Myocyte (in vitro differentiated cells): ENCODE results near the gene DRD1. TPM values are rescaled to one million over a fixed set of nuclear protein-coding genes. Genes with fewer than 3 reads are reported as not detected.
"Not testable (repeated sequence)": the region's sequence is repeated elsewhere in the genome, so short reads cannot be mapped to it uniquely, and the experiment has no call there.

Experiments
- DNase-seq: peaks from one replicate; pipeline ENCODE4 v3.0.0-alpha.2; 2012; ENCODE audit warnings: low read depth
- total RNA-seq: library from RNA; depleted of rRNA; stranded (reverse); fragments of >200 nt; gene quantifications from 2 replicates; pipeline ENCODE4 v1.2.3, GENCODE V29; 2014

DRD1 gene
- total RNA-seq, 1 donor from 2014 or later = not detected

DNA sequence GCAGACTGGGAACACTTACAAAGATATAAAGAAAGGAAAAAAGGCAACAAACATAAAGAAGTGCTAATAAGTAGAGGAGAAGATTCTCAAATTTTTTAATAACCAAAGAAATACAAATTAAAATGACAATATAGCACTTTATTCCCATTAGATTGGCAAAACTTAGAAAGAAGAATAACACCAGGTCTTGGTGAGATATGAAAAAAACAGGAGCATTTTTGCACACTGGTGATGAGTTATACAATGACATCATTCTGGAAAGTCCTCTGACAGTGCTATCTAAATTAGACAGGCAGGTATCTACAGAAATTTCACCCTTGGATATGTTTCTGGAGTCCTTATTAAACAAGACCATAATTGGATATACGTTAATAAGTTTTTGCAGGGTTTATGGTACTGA, 24.9 kb upstream of the DRD1 start:
- no peak for DNase-seq

DNA sequence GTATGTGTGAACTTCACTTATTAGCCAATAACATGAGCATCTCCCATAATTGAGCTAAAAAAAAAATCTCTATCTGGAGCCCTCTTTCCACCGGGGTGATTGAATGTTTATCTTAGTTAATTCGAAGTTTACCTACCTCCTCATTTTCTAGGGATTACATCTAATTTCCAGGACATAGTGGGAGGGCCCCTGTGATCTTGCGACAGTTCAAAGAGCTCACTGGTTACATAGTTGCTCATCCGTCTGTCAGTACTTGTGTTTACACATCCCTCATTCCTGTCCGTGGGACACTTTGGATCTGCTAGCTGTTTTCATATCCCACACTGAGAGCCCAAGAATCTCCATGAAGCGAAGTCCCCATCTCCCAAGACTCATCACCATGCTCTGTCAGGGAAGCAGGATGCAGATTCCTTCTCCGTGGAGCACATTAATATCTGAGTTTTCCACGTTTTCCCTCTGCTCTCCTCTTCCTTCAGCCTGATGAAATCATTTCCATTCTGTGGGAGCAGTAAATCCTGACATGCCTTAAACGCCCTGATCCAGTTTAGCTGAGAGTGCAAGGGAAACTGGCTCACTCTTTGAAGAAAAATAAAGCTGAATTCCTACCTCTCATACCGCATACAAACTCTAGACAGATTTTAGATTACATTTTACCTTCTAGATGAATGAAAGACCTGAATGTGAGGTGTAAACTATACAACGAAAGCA, 24.2 kb upstream of the DRD1 start:
- DNase-seq = no peak

DNA sequence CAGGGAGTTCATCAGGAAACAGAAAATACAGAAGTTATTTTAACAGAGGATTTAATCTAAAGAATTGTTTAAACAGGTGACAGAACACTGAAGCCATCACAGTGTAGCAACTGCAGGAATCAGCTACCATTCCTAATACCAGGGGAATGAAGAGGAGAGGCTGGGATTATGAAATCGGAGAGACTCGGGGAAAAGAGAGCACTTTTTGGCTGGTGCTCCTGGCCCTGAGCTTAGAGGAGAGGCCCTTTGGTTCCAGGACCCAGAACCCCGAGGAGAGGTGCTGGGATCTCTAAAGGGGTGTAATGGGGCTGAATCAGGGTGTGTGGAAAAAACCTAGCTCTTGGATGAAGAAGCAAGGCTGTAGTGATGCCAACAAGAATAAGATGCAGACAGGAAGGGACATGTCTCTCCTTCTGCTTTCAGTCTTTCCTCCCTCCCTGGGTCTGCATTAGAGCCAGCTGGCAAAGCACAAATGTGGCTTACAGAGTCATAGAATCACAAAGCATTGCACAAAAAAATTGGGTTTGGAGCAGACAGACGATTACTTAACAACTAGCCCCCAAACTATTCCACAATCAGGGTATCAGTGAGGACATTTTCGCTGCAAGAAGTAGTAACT, 22.8 kb upstream of the DRD1 start:
- no peak for DNase-seq

DNA sequence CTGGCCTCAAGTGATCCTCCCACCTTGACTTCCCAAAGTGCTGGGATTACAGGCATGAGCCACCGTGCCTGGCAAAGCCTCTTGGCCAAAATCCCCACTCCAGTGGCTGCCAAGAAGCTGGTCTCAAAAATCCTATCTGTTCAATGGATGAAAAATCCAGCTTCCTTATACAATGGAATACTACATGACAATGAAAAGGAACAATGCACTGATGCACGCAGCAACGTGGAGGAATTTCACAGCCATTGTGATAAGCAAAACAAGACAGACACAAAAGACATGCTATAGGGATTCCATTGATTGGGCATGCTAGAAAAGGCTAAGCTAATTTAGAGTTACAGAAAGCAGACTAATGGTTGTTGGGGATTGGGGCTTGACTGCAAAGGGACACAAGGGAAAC, 21.3 kb upstream of the DRD1 start:
- no peak for DNase-seq

DNA sequence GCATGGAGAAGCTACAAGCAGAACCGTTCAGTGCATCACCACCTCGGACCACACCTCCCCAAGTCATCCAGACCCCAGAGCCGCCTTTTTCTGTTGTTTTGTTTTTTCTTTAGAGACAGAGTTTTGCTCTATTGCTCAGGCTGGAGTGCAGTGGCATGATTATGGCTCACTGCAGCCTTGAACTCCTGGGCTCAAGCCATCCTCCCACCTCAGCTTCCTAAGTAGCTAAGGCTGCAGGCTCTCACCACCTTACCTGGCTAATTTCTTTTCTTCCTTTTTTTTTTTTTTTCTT, 20.9 kb upstream of the DRD1 start:
- no peak for DNase-seq

DNA sequence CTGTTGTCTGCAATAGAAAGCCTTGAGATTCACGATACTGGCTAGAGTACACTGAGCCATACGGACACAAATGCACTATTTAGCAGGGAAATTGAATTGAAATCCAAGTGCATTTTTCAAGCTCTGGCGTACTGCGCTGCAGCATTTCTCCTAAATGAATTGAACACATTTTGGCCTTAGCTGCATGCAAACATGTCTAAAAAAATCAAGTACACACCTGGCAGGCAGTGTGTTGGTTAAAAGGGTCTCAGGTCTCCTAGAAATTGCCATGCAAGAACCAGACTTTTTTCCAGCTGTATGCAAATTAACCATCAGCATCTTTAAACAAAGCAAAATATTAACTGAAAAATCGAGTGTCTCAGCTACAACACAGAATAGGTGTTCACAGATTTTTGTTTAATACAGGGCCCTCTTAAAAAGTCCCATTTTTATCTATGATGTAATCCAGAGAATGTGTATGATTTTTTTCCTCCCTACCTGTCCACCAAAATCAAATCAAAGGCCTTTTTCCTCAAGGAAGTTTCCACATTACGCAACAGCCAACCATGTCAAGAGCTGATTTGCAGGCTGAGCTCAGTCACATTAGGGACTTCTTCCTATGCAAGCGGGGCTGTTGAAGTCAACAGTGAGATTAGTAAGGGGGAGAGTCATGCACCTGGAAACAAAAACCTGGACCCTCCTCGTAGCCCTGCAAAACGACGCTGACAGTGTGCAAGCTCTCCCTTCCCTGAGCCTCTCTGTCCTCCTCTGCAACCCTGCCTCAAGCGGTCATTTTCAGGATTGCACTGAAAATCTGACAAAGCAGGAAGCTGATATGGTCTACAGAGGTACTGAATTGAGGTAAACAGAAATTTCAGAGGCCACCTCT, 20.3 kb upstream of the DRD1 start:
- peak; percentile 59 for DNase-seq

DNA sequence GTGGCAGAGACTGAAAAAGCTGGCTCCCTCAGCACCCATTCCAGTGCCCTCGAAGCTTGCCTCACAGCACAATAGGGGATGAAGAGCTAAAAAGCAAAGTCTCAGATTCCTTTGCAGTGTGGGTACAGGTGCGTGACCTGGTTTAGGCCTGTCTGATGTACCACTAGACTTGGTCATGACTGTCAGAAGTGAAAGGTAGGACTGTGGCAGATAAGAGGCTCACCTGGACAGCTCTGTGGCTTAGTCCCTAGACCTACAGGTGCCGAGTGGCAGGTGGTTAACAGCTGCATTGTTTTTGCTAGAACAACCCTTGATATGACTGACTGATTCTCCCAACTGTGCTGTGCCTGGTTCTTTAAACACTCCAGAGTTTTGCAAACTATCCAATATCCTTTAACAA, 19.7 kb upstream of the DRD1 start:
- no peak for DNase-seq

DNA sequence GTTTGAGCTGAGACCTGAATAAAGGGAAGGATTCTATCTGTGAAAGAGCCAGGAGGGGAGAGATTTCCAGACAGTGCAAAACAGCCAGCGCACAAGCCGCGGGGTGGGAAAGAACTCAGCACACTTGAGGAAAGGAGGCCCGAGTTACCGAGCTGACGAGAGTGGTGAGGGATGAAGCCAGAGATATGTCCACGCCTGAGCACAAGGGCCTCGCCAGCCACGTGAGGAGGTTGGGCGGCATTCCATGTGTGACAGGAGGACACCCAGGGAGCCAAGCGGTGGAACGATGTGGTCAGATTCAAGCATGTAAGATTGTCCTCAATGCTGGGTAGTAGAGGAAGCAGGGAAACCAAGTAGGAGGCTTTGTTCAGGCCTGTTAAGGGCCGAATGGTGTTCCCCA, 17.4 kb upstream of the DRD1 start:
- no peak for DNase-seq

DNA sequence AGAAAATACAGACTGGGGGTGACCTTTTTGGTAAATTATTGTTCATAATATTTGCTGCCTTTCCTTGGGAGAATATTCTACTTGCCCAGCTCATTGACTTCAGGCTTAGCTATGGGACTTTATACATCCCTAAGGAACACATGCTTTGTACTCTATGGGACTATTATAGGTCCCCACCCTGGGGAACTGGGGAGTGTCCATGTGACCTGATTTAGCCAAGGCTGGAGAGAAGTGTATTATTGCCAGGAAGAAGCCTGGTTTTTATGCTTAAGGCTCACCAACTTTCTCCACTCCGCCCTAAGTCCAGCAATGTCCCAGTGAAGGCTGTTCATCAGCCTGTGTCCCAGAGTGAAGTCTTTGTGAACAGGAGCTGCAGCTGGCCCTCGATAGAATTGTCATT, 16.6 kb upstream of the DRD1 start:
- DNase-seq = no peak

DNA sequence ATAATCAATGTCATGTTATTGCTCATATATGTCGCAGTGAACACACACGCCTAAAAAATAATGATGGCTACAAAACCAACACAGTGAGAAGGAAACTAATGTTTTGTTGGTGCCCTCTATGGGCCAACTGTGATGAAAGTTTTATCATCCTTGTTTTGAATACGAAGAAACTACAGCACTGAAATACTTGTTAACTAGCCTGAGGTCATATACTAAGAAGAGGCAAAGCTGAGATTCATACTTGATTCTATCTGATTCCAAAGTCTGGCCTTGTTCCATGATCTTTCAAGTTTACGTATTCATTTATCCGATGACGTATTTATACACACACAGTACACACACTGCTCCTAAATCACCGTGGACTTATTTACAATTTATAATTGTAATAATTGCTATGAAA, 16.1 kb upstream of the DRD1 start:
- DNase-seq = peak; percentile 24

DNA sequence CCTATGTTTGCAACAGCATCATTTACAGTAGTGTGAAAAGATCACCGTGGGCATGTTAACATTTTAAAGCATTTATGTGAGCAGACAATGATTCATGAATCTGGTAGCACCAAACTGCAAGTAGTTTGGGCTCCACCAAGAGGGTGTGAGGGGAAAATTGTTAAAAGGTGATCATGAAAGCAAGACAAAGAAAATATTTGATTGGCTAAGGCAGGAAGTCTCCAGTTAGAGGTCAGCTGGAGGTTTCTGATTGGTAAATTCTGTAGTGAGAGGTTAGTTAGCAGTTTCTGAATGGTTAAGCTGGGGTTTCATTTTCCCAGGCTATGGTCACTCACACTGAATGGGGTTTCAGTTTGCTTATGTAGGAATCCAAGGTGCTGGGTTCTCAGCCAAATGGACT, 13.5 kb upstream of the DRD1 start:
- DNase-seq = no peak

DNA sequence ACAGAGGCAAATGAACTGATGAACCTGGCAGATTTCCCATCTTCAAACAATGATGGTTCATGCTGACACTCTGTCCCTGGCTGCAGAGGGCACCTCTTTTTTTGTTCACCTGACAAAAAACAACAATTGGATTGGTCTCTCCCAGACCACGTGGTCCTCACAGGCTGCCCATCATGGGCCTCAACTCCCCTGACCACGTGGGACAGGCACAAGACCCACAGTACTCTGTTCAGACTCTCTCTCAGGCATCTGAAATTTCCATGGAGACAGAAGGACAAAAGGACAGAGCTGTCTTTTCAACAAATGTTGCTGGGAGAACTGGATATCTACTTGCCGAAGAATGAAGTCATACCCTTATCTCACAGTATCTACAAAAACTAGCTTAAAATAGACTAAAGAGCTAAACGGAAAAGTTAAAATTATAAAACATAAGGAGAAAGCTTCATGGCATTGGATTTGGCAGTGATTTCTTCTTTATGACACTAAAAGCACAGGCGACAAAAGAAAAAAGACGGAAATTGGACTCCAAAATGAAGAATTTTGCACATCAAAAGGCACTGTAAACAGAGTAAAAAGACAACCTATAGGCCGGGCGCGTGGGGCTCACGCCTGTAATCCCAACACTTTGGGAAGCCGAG, 12.2 kb upstream of the DRD1 start:
- DNase-seq = no peak

DNA sequence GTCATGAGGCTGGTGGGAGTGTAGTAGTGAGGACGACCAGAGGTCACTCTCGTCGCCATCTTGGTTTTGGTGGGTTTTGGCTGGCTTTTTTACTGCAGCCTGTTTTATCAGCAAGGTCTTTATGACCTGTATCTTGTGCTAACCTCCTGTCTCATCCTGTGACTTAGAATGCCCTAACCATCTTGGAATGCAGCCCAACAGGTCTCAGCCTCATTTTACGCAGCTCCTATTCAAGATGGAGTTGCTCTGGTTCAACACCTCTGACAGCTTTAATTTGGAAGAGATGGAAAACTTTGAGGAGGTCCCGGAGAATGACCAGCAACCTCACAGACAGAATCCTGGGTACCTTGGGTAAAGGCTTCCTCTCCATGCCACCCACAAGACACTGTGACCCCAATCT, 10.4 kb upstream of the DRD1 start:
- not testable (repeated sequence) for DNase-seq

DNA sequence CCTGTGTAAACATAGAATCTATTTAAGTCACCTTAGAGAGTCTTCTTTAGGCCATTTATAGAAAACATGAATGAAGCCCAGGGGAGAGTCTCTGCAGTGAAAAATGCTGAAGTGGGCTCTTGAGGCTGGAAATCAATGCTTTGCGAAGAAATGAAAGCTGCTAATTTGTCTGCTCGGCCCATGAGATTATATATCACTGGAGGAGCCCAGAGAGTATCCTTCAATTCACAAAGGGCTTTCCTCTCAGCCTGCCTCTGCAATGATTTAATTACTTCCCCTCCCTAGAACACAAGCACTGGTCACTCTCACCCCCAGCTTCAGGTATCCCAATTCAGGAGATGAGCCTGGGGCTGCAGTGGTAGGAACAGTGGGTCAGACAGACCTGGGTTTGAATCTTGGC, 8.2 kb upstream of the DRD1 start:
- no peak for DNase-seq

DNA sequence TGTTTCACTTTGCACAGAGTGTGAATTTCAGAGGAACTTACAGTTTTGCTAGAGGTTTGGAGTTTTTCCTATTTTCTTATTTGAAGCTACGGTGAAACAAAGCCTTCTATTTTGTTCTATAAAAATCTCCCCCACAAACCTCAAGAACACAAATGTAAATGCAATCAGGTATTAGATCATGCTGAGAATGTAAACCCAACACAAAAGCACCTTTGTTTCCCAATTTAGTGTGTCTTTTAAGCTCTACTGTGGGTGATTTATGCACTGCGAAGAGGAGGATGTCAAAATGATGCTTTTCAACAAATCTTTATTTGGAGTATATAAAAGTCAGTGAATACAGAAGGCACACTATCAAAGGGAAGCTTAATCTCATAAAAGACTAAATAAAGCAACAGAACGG, 4.3 kb upstream of the DRD1 start:
- no peak for DNase-seq

DNA sequence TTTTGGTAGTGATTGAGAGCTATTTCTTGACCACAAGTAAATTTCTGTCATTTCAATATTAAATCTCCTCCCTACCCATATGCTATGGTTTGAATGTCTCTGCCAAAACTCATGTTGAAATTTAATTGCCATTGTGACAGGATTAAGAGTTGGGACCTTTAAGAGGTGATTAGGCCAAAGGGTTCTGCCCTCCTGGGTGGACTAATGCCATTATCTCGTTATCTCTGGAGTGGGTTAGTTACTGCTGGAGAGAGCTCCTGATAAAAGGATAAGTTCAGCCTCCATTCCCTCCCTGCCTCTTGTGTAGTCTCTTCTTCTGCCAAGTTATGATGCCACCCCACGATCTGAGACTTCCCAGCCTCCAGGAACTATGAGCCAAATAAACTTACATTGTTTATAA, 3.6 kb upstream of the DRD1 start:
- DNase-seq = no peak

DNA sequence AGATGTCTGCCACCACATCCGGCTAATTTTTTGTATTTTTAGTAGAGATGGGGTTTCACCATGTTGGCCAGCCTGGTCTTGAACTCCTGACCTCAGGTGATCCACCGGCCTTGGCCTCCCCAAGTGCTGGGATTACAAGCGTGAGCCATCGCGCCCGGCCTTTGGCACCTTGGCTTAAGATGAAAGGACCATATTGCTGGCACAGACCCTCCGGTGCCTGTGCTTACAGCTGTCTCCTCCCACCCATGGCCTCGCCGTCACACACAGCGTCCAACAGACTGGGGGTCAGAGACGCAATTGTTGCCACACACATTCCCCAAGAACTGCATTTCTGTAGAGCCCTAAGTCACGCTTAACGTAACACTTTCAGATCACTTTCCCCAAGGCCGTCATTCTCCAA, 2.4 kb upstream of the DRD1 start:
- DNase-seq = not testable (repeated sequence)

DNA sequence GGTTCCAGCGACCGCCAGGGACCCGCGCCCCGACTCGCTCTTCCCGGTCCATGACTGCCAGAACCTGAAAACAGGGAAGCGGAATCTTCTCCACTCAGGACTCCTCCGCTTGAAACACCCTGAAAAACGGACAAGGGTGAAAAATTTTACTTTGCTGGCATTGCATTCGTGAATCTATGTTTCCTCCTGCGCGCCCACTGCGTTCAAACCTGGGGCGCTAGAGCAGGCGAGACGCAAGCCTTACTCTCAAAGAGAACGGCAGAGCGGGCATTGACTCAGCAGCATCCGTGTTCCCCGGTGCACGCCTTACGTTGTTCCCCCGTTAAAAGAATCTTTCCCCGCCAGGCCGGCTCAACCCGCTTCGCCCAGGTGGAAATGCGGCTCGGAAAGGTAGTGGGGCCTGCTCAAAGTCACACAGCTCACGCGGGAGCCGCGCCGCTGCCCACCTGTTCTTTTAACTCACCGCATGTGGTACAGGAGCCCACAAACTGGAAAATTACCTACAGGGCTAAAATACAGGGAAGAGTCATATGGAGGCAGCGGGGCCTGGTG, 999 bp upstream of the DRD1 start:
- no peak for DNase-seq

DNA sequence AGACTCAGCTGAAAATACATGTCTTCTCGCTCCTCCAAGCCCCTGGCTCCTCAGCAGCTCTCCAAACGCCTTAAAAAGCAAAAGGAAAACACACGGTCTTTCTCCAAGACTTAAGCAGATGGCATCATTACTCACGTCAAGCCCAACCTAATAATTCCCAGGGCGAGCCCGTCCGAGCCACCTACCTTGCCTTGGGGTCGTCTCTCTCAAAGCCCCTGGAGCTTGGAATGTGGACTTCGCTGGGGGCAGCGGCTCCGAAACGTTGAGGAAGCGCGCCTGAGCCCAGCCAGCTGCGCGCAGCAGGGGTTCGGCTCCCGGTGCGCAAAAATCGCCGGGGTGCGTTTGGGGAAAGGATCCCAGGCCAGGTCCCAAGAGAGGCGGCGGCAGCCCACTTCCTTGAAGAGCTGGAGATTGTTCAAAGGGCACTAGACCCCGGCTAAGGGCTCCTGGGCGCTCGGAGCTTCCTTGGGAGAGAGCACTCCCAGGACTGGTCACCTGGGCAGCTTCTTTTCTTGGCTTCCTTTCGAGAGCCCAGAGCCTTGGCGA, 395 bp downstream of the DRD1 start:
- no peak for DNase-seq

DNA sequence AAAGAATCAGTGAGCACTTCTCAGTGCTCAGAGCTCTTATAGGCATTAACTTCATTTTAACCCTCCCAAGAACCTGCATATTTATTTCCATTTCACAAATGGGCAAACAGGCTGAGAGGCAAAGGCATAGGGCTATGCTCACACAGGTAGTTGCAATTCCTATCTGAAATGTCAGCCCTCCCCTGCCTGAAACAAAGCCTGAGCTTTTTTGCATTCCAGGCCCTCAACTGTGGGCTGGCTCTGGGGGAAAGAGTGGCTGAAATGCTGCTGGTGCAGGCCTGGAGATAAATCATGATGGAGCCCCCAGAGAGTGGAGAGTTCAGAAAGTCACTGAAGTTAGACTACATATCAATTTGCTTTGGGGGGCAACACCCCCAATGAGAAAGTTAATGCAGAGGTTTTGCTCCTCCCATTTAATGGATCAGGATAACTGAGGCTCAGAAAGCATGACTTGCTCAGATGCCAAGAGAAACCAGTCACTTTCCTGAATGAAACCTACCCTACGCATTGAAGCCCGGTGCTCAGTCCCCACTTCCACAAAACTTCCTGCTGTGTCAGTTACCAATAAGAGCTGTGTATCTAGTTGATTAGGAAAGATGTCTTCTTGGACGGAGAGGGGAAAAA, 5.6 kb downstream of the DRD1 start:
- no peak for DNase-seq

DNA sequence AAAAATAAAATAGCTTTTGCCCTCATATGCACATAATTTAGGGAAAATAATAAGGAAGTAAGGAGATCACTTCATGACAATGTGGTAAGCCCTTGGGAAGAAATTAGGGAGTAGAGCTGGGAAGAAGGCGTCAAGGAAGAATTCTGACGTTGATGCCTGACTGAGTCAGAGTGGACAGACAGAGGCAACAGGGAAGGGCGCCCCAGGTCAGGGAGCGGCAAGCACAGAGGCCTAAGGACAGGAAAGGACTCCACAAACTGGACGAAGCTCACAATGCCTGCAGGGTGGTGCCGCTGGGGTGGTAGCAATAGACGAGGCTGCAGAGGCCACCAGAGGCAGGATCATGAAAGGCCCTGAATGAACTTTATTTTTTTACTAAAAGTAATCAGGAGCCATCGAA, 7.6 kb downstream of the DRD1 start:
- no peak for DNase-seq
